B cell (primary cell): ENCODE measurements around the gene MGMT. TPM values are rescaled to one million over a fixed set of nuclear protein-coding genes. Genes with fewer than 3 reads are reported as not detected.

Source experiments
- ATAC-seq: fragments of 200-7000 bp; cut with Tn5 transposase; one replicate; pipeline ENCODE4 v1.10.0; 2021; ENCODE audit warnings: low read depth, mild to moderate bottlenecking, moderate number of reproducible peaks, moderate library complexity
- CTCF ChIA-PET: fragments of 350-600 bp; sonication (Branson Sonifier 250); formaldehyde crosslinking; loops from one replicate; lab custom pipeline; 2021; ENCODE audit warnings: antibody characterized with exemption, inconsistent platforms; lab: Charles Lee
- POLR2A ChIA-PET: fragments of 350-600 bp; sonication (Branson Sonifier 250); formaldehyde crosslinking; loops from one replicate; lab custom pipeline; 2021; ENCODE audit warnings: antibody characterized with exemption; lab: Charles Lee
- DNase-seq: peaks from one replicate; pipeline ENCODE4 v3.0.0; 2013
- H2AFZ ChIP-seq: 2 replicates; pipeline ENCODE4 v1.6.1; 2012; ENCODE audit warnings: mild to moderate bottlenecking, low read depth, low read length; ENCODE audit not compliant: insufficient read depth, poor library complexity, severe bottlenecking
- H3K27ac ChIP-seq, 2 donors: 1 replicate in 1 of 2; 2 replicates in 1 of 2; pipeline ENCODE4 v1.5.1; 2012 to 2013; ENCODE audit warnings: low read length in 2 of 2, mild to moderate bottlenecking in 2 of 2, moderate library complexity in 1 of 2
- H3K27me3 ChIP-seq, 4 experiments: fragments of 200-600 bp in 1 of 4; sonication (generic) in 1 of 4; replicated peaks in 1 of 4; 1 replicate in 2 of 4; 2 replicates in 2 of 4; pipeline versions ENCODE4 v1.6.1 to v1.7.0; 2013 to 2016; ENCODE audit warnings: low read length in 3 of 4, mild to moderate bottlenecking in 2 of 4, mixed read lengths in 1 of 4, moderate library complexity in 1 of 4; ENCODE audit not compliant: insufficient read depth in 4 of 4, control insufficient read depth in 3 of 4; ENCODE audit errors: control extremely low read depth in 1 of 4
- H3K36me3 ChIP-seq, 2 experiments: replicated peaks in 1 of 2; 1 replicate in 1 of 2; 2 replicates in 1 of 2; pipeline versions ENCODE4 v1.6.1 to v1.7.1; 2013; ENCODE audit warnings: low read length in 1 of 2; ENCODE audit not compliant: insufficient read depth in 2 of 2, control insufficient read depth in 1 of 2; ENCODE audit errors: control extremely low read depth in 1 of 2, extremely low read depth in 1 of 2
- H3K4me1 ChIP-seq, 2 donors: fragments of 200-600 bp in 1 of 2; sonication (generic) in 1 of 2; 1 replicate in 1 of 2; 2 replicates in 1 of 2; pipeline versions ENCODE4 v1.5.1 to v1.6.1; 2013 to 2017; ENCODE audit warnings: low read length in 2 of 2; ENCODE audit not compliant: control insufficient read depth in 2 of 2, insufficient read depth in 2 of 2
- H3K4me2 ChIP-seq: replicated peaks from 2 replicates; pipeline ENCODE3; 2012; ENCODE audit warnings: mild to moderate bottlenecking, low read depth, low read length; ENCODE audit not compliant: poor library complexity, severe bottlenecking
- H3K4me3 ChIP-seq, 5 experiments: fragments of 200-600 bp in 1 of 5; sonication (generic) in 1 of 5; 1 replicate in 3 of 5; 2 replicates in 2 of 5; pipeline versions ENCODE4 v1.5.1 to v1.7.0; 2011 to 2016; ENCODE audit warnings: low read length in 4 of 5, mild to moderate bottlenecking in 4 of 5, low read depth in 2 of 5, control low read depth in 1 of 5, moderate library complexity in 1 of 5; ENCODE audit not compliant: insufficient read depth in 1 of 5; ENCODE audit errors: control extremely low read depth in 1 of 5, extremely low read depth in 1 of 5
- H3K79me2 ChIP-seq: fragments of 200-600 bp; sonication (generic); one replicate; pipeline ENCODE4 v1.6.0; 2016; ENCODE audit warnings: low read length; ENCODE audit not compliant: control insufficient read depth, insufficient read depth
- H3K9ac ChIP-seq: fragments of 200-600 bp; sonication (generic); 2 replicates; pipeline ENCODE4 v1.6.1; 2017; ENCODE audit warnings: mild to moderate bottlenecking, low read length, moderate library complexity
- H3K9me3 ChIP-seq, 3 donors: one replicate each; pipeline versions ENCODE4 v1.6.1 to v1.7.1; 2013; ENCODE audit warnings: low read length in 2 of 3; ENCODE audit not compliant: control insufficient read depth in 2 of 3, insufficient read depth in 1 of 3; ENCODE audit errors: control extremely low read depth in 1 of 3
- H4K20me1 ChIP-seq: 2 replicates; pipeline ENCODE4 v1.6.0; 2012; ENCODE audit warnings: mild to moderate bottlenecking, low read length; ENCODE audit not compliant: insufficient read depth, control insufficient read depth, poor library complexity, severe bottlenecking
- H3K27ac Mint-ChIP-seq: one replicate; pipeline ENCODE4 v1.8.0; 2021; ENCODE audit warnings: mixed read lengths
- H3K27me3 Mint-ChIP-seq: one replicate; pipeline ENCODE4 v1.8.0; 2021; ENCODE audit warnings: mixed read lengths
- H3K4me1 Mint-ChIP-seq: one replicate; pipeline ENCODE4 v1.8.0; 2021; ENCODE audit warnings: mixed read lengths
- H3K4me3 Mint-ChIP-seq: one replicate; pipeline ENCODE4 v1.8.0; 2021; ENCODE audit warnings: mixed read lengths
- H3K9me3 Mint-ChIP-seq: one replicate; pipeline ENCODE4 v1.8.0; 2022; ENCODE audit warnings: mixed read lengths; ENCODE audit not compliant: insufficient read depth
- CTCF ChIP-seq: fragments of 200-600 bp; IDR thresholded peaks from one replicate; pipeline ENCODE4 v1.8.0; 2022; ENCODE audit warnings: antibody characterized with exemption, mild to moderate bottlenecking
- EZH2 ChIP-seq: IDR thresholded peaks from 2 replicates; pipeline ENCODE4 v1.6.1; 2012; ENCODE audit warnings: borderline replicate concordance, low read depth, mild to moderate bottlenecking, moderate library complexity, low read length; ENCODE audit not compliant: insufficient read depth, poor library complexity, severe bottlenecking
- WGBS: methylation state at CpG from one replicate; pipeline ENCODE4 v1.1.5; 2013; ENCODE audit warnings: missing lambda C conversion rate; ENCODE audit not compliant: insufficient coverage; 5-methylcytosine and 5-hydroxymethylcytosine counted together
- intact Hi-C: fragments of 100-400 bp; cut with micrococcal nuclease; formaldehyde crosslinking; loops from one replicate; pipeline ENCODE4 v1.10.0; 2022
- polyA plus RNA-seq: library from polyadenylated mRNA; depleted of rRNA; stranded (reverse); fragments of >200 nt; gene quantifications from 2 replicates; pipeline ENCODE4 v1.2.3, GENCODE V29; 2012
- total RNA-seq, 2 donors: library from RNA; stranded (reverse); fragments of 120-200 nt in 1 of 2; gene quantifications; 1 replicate in 1 of 2; 2 replicates in 1 of 2; pipeline versions ENCODE4 v1.2.3 to v1.2.4, GENCODE V29; 2013 to 2022

The MGMT gene
- total and polyA plus RNA-seq, 2 donors (not counting 1 experiment from before 2014, with no cell fraction given): 16.6 to 87.7 TPM

DNA sequence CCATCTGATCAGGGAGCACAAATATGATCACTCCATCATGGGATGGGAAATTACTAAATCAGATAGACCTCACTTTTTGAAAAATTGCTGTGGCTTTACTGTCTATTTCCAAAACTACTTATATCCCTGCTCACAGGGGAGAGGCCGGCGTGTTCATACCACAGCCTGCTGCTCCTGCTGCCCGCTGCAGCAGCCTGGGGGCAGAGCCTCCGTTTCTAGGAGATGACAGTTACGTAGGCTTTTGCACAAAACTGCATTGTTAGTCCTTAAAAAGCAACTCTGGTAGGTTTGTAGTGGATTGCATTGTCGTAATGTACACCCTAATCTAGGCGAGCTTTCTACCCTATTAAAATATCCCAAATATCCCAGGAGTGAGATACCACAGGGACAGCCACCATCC lies 293.4 kb downstream of the MGMT start:
- CTCF ChIA-PET: no interaction called here
- no peak for ATAC-seq
- DNase-seq: no peak

More for the DNA sequence above, 293.4 kb downstream of the MGMT start:
- no peak overlapping the region for H3K9ac ChIP-seq
- H3K79me2 ChIP-seq: no peaks in the 10 kb centered on the region
- H2AFZ ChIP-seq: no peak overlapping the region
- POLR2A ChIA-PET: no interaction called here
- Mint-ChIP-seq H3K4me1 (peaks cover 11% of the 10 kb centered on the region), H3K27ac (no peak overlapping the region), H3K27me3 (no peaks in the 10 kb centered on the region), H3K9me3 (no peaks in the 10 kb centered on the region), H3K4me3 (no peak overlapping the region)
- H3K4me3 ChIP-seq: no peak overlapping the region
- intact Hi-C loops: no loop called here
- peaks cover 0 to 4% of the 10 kb centered on the region in 2 donors for H3K4me1 ChIP-seq
- H3K27me3 ChIP-seq: no peaks in the 10 kb centered on the region
- no peak overlapping the region for H3K27ac ChIP-seq
- peaks cover 0 to 21% of the 10 kb centered on the region in 2 experiments for H3K36me3 ChIP-seq
- H3K9me3 ChIP-seq: peaks cover 0 to 11% (median 0%) of the 10 kb centered on the region in 3 donors
- 92% methylated on average over 5 of the region's 7 CpGs for WGBS
- H3K4me2 ChIP-seq: no peak overlapping the region
- TF ChIP-seq CTCF: no peak
- TF ChIP-seq EZH2: no peak
- H4K20me1 ChIP-seq: no peaks in the 10 kb centered on the region
